Renal cortex interstitium (tissue), 11 donors: ENCODE results near the gene SUZ12. TPM values are rescaled to one million over a fixed set of nuclear protein-coding genes. Genes with fewer than 3 reads are reported as not detected.
"Not testable (repeated sequence)": the region's sequence is repeated elsewhere in the genome, so short reads cannot be mapped to it uniquely, and the experiment has no call there.

Experiments
- DNase-seq, 11 donors: peaks; one replicate each; pipeline ENCODE4 v3.0.0-alpha.2; 2013; ENCODE audit warnings: low read depth in 9 of 11, low spot score in 4 of 11; ENCODE audit errors: extremely low read depth in 1 of 11
- polyA plus RNA-seq, 3 donors: library from polyadenylated mRNA; unstranded; fragments of 120-200 nt; gene quantifications; one replicate each; pipeline ENCODE4 v1.2.1, GENCODE V29; 2013; ENCODE audit not compliant: insufficient read length in 3 of 3

The SUZ12 gene
- polyA plus RNA-seq, 3 donors = 41.4 to 53.9 (median 45.1) TPM

- DNase-seq = no peak
These were observed 79.4 kb downstream of the SUZ12 start for GRCh38 chr17:32016231-32016630.

- no peak for DNase-seq
These were observed 82.4 kb downstream of the SUZ12 start for GRCh38 chr17:32019228-32019627.

GRCh38 chr17:32020943-32021614, 84.3 kb downstream of the SUZ12 start:
- no peak for DNase-seq

- no peak for DNase-seq
These were observed 84.8 kb downstream of the SUZ12 start for GRCh38 chr17:32021615-32021955.

- DNase-seq = not testable (repeated sequence)
These were observed 85.7 kb downstream of the SUZ12 start for GRCh38 chr17:32022554-32022953.

- DNase-seq = not testable (repeated sequence)
These were observed 90.5 kb downstream of the SUZ12 start for GRCh38 chr17:32027271-32027670.

GRCh38 chr17:32033223-32033622, 96.4 kb downstream of the SUZ12 start:
- DNase-seq = no peak

- not testable (repeated sequence) for DNase-seq
These were observed 97.0 kb downstream of the SUZ12 start for GRCh38 chr17:32033812-32034211.

- not testable (repeated sequence) for DNase-seq
These were observed 103.4 kb downstream of the SUZ12 start for GRCh38 chr17:32040246-32040645.

- DNase-seq = not testable (repeated sequence)
These were observed 104.6 kb downstream of the SUZ12 start for GRCh38 chr17:32041306-32041875.

- DNase-seq = not testable (repeated sequence)
These were observed 105.5 kb downstream of the SUZ12 start for GRCh38 chr17:32042266-32042665.

GRCh38 chr17:32045611-32046010, 108.8 kb downstream of the SUZ12 start:
- not testable (repeated sequence) for DNase-seq

GRCh38 chr17:32047663-32048062, 110.9 kb downstream of the SUZ12 start:
- not testable (repeated sequence) for DNase-seq

Other genes starting within 250 kb of the SUZ12 start
- gene COPRS, start 77.8 kb upstream of the SUZ12 start, polyA plus RNA-seq = 10 to 100 TPM; 39.1 to 47.0 (median 46.0) TPM
- gene UTP6, start 35.3 kb upstream of the SUZ12 start, polyA plus RNA-seq = 10 to 100 TPM; 68.5 to 82.0 (median 81.8) TPM
- 10 to 100 TPM; 21.7 to 32.3 (median 22.1) TPM for gene LRRC37B, start 70.4 kb downstream of the SUZ12 start, polyA plus RNA-seq
- 10 to 100 TPM; 50.2 to 62.5 (median 50.8) TPM for gene RHOT1, start 205.5 kb downstream of the SUZ12 start, polyA plus RNA-seq